H1 (cell line): ENCODE measurements around the gene RAB4B. TPM values are rescaled to one million over a fixed set of nuclear protein-coding genes. Genes with fewer than 3 reads are reported as not detected.

Experiments used
- CTCF ChIA-PET: fragments of 300-600 bp; sonication (Branson Sonifier 250); formaldehyde crosslinking; loops from one replicate; lab custom pipeline; 2021; ENCODE audit not compliant: partially characterized antibody; lab: Charles Lee
- POLR2A ChIA-PET: fragments of 300-600 bp; sonication (Branson Sonifier 250); formaldehyde crosslinking; loops from one replicate; lab custom pipeline; 2021; ENCODE audit warnings: inconsistent platforms; ENCODE audit not compliant: partially characterized antibody; lab: Charles Lee
- DNase-seq, 2 experiments: peaks; one replicate each; pipeline versions ENCODE4 v3.0.0 to v3.0.0-alpha.2; 2010 to 2022; ENCODE audit warnings: low spot score in 2 of 2, low read depth in 1 of 2, mixed read lengths in 1 of 2
- FAIRE-seq: peaks from 2 replicates; lab custom pipeline; 2011; peaks lifted over from hg19 to GRCh38; lab: Jason Lieb, UNC
- H2AFZ ChIP-seq: 2 replicates; pipeline ENCODE4 v1.8.1; 2012; ENCODE audit warnings: low read length, inconsistent platforms
- H2AK5ac ChIP-seq: 2 replicates; pipeline ENCODE4 v1.6.1; 2013; ENCODE audit warnings: low read depth, low read length
- H2BK120ac ChIP-seq: replicated peaks from 2 replicates; pipeline ENCODE3; 2013; ENCODE audit warnings: low read depth, low read length, inconsistent platforms
- H2BK12ac ChIP-seq: 2 replicates; pipeline ENCODE4 v1.6.1; 2013; ENCODE audit warnings: low read depth, low read length
- H2BK15ac ChIP-seq: 2 replicates; pipeline ENCODE4 v1.6.1; 2013; ENCODE audit warnings: low read length
- H2BK20ac ChIP-seq: 2 replicates; pipeline ENCODE4 v1.6.1; 2013; ENCODE audit warnings: low read length
- H2BK5ac ChIP-seq: 2 replicates; pipeline ENCODE4 v1.6.1; 2013; ENCODE audit warnings: low read depth, low read length
- H3K14ac ChIP-seq: 2 replicates; pipeline ENCODE4 v1.6.1; 2013; ENCODE audit warnings: inconsistent platforms; ENCODE audit not compliant: insufficient read length
- H3K18ac ChIP-seq: 2 replicates; pipeline ENCODE4 v1.6.1; 2013; ENCODE audit warnings: low read length; ENCODE audit errors: extremely low read depth
- H3K23ac ChIP-seq: 2 replicates; pipeline ENCODE4 v1.6.1; 2013; ENCODE audit warnings: inconsistent platforms; ENCODE audit not compliant: insufficient read length
- H3K23me2 ChIP-seq: 2 replicates; pipeline ENCODE4 v1.6.1; 2013; ENCODE audit warnings: low read depth, low read length
- H3K27ac ChIP-seq: 2 replicates; pipeline ENCODE4 v1.6.1; 2011; ENCODE audit warnings: low read depth, low read length, inconsistent platforms
- H3K27me3 ChIP-seq, 4 experiments: replicated peaks in 1 of 4; 1 replicate in 1 of 4; 2 replicates in 3 of 4; pipeline versions ENCODE4 v1.6.1 to v1.8.1; 2011 to 2013; ENCODE audit warnings: low read length in 3 of 4, mild to moderate bottlenecking in 3 of 4, inconsistent platforms in 2 of 4, mixed read lengths in 2 of 4, moderate library complexity in 1 of 4; ENCODE audit not compliant: control insufficient read depth in 3 of 4, insufficient read depth in 3 of 4; ENCODE audit errors: extremely low read depth in 1 of 4
- H3K36me3 ChIP-seq, 4 experiments: 2 replicates each; pipeline versions ENCODE4 v1.6.1 to v1.8.1; 2011 to 2013; ENCODE audit warnings: mild to moderate bottlenecking in 4 of 4, low read length in 3 of 4, moderate library complexity in 2 of 4, control low read depth in 1 of 4, inconsistent platforms in 1 of 4; ENCODE audit not compliant: insufficient read depth in 4 of 4, control insufficient read depth in 2 of 4
- H3K4ac ChIP-seq: replicated peaks from 2 replicates; pipeline ENCODE3; 2013; ENCODE audit warnings: low read length, low read depth, mixed read lengths, inconsistent platforms; ENCODE audit not compliant: insufficient read length
- H3K4me1 ChIP-seq, 4 experiments: replicated peaks in 1 of 4; 1 replicate in 1 of 4; 2 replicates in 3 of 4; pipeline versions ENCODE4 v1.6.1 to v1.8.1; 2011 to 2013; ENCODE audit warnings: low read length in 3 of 4, inconsistent platforms in 2 of 4, mixed read lengths in 1 of 4; ENCODE audit not compliant: insufficient read depth in 4 of 4, control insufficient read depth in 3 of 4
- H3K4me2 ChIP-seq, 2 experiments: 2 replicates each; pipeline versions ENCODE4 v1.6.1 to v1.8.1; 2011 to 2013; ENCODE audit warnings: low read depth in 2 of 2, low read length in 2 of 2, control low read depth in 1 of 2, inconsistent platforms in 1 of 2, mild to moderate bottlenecking in 1 of 2; ENCODE audit not compliant: insufficient read depth in 1 of 2
- H3K4me3 ChIP-seq, 4 experiments: fragments of 200-600, 300-600 bp in 1 of 4; sonication (generic), shearing (Covaris generic), sonication (Bioruptor Twin) in 1 of 4; 2 replicates each; pipeline versions ENCODE4 v1.5.1 to v1.8.1; 2011 to 2016; ENCODE audit warnings: low read length in 4 of 4, low read depth in 3 of 4, control low read depth in 2 of 4, inconsistent platforms in 2 of 4, mild to moderate bottlenecking in 2 of 4, mixed read lengths in 1 of 4, moderate library complexity in 1 of 4; ENCODE audit not compliant: insufficient read depth in 2 of 4; ENCODE audit errors: extremely low read depth in 1 of 4
- H3K56ac ChIP-seq: replicated peaks from 2 replicates; pipeline ENCODE3; 2013; ENCODE audit warnings: low read depth, mild to moderate bottlenecking, mixed read lengths, low read length, inconsistent platforms; ENCODE audit not compliant: insufficient read length
- H3K79me1 ChIP-seq: 2 replicates; pipeline ENCODE4 v1.6.1; 2013; ENCODE audit warnings: low read depth, low read length, control low read depth
- H3K79me2 ChIP-seq, 2 experiments: 2 replicates each; pipeline versions ENCODE4 v1.6.1 to v1.8.1; 2012 to 2013; ENCODE audit warnings: low read length in 2 of 2, mild to moderate bottlenecking in 2 of 2, inconsistent platforms in 1 of 2; ENCODE audit not compliant: insufficient read depth in 2 of 2, control insufficient read depth in 1 of 2
- H3K9ac ChIP-seq, 4 experiments: replicated peaks in 1 of 4; 1 replicate in 1 of 4; 2 replicates in 3 of 4; pipeline versions ENCODE4 v1.6.1 to v1.8.1; 2011 to 2013; ENCODE audit warnings: low read depth in 3 of 4, low read length in 3 of 4, control low read depth in 2 of 4, mild to moderate bottlenecking in 2 of 4, moderate library complexity in 2 of 4, inconsistent platforms in 1 of 4; ENCODE audit errors: extremely low read depth in 1 of 4
- H3K9me3 ChIP-seq, 2 experiments: 2 replicates each; pipeline versions ENCODE4 v1.6.1 to v1.8.1; 2012 to 2013; ENCODE audit warnings: mild to moderate bottlenecking in 2 of 2, moderate library complexity in 2 of 2, control low read depth in 1 of 2, inconsistent platforms in 1 of 2, low read depth in 1 of 2, low read length in 1 of 2, mixed read lengths in 1 of 2; ENCODE audit not compliant: insufficient read depth in 2 of 2
- H4K20me1 ChIP-seq, 2 experiments: replicated peaks in 1 of 2; 2 replicates each; pipeline versions ENCODE3 to v1.8.1; 2011 to 2013; ENCODE audit warnings: inconsistent platforms in 2 of 2, low read length in 2 of 2, mild to moderate bottlenecking in 1 of 2; ENCODE audit not compliant: insufficient read depth in 2 of 2, control insufficient read depth in 1 of 2
- H4K5ac ChIP-seq: 2 replicates; pipeline ENCODE4 v1.6.1; 2013; ENCODE audit warnings: low read length, low read depth, mixed read lengths, inconsistent platforms; ENCODE audit not compliant: insufficient read length
- H4K8ac ChIP-seq: 2 replicates; pipeline ENCODE4 v1.8.0; 2013; ENCODE audit warnings: mild to moderate bottlenecking, moderate library complexity, low read length, inconsistent platforms; ENCODE audit not compliant: insufficient read depth; ENCODE audit errors: extremely low read depth
- H4K91ac ChIP-seq: replicated peaks from 2 replicates; pipeline ENCODE3; 2013; ENCODE audit warnings: low read length, mixed read lengths, inconsistent platforms; ENCODE audit not compliant: insufficient read length
- ATF3 ChIP-seq: IDR thresholded peaks from 2 replicates; pipeline ENCODE4 v1.6.1; 2011; ENCODE audit warnings: low read depth, mild to moderate bottlenecking, low read length; ENCODE audit not compliant: insufficient read depth
- CBX8 ChIP-seq: fragments of 300-800, 300-1000 bp; sonication (generic); IDR thresholded peaks from 2 replicates; pipeline ENCODE4 v1.7.1; 2016; ENCODE audit warnings: low read depth, low read length, borderline replicate concordance
- CTCF ChIP-seq, 3 experiments: IDR thresholded peaks; 1 replicate in 2 of 3; 2 replicates in 1 of 3; pipeline versions ENCODE4 v1.5.1 to v1.6.1; 2011; ENCODE audit warnings: low read length in 3 of 3, mild to moderate bottlenecking in 3 of 3, inconsistent platforms in 2 of 3, low read depth in 1 of 3, moderate library complexity in 1 of 3; ENCODE audit not compliant: insufficient read depth in 1 of 3; ENCODE audit errors: control extremely low read depth in 1 of 3
- JUN ChIP-seq: IDR thresholded peaks from 2 replicates; pipeline ENCODE4 v1.6.1; 2011; ENCODE audit warnings: low read depth, mild to moderate bottlenecking, improper control_type of control experiment, low read length
- SAP30 ChIP-seq: fragments of 300-600 bp; sonication (generic); IDR thresholded peaks from 2 replicates; pipeline ENCODE4 v1.7.1; 2012; ENCODE audit warnings: low read length, moderate library complexity, mild to moderate bottlenecking, inconsistent platforms; ENCODE audit not compliant: insufficient read depth, insufficient replicate concordance
- SIX5 ChIP-seq: IDR thresholded peaks from 2 replicates; pipeline ENCODE4 v1.6.1; 2011; ENCODE audit warnings: mild to moderate bottlenecking, low read depth, low read length
- ZNF274 ChIP-seq: IDR thresholded peaks from 2 replicates; pipeline ENCODE4 v1.7.0; 2012; ENCODE audit warnings: low read length, borderline replicate concordance; ENCODE audit errors: extremely low read depth
- WGBS, 2 experiments: shearing (Covaris generic) in 1 of 2; methylation state at CpG; one replicate each; pipeline versions ENCODE4 v1.1.6 to v1.1.7; 2013 to 2015; ENCODE audit warnings: low lambda C conversion rate in 2 of 2, mixed read lengths in 2 of 2, inconsistent platforms in 1 of 2, low coverage in 1 of 2, missing lambda C conversion rate in 1 of 2; ENCODE audit not compliant: insufficient replicate concordance in 2 of 2, insufficient coverage in 1 of 2, insufficient read length in 1 of 2; ENCODE audit errors: extremely low coverage in 1 of 2, missing lambda C conversion rate in 1 of 2; 5-methylcytosine and 5-hydroxymethylcytosine counted together
- polyA plus RNA-seq, 7 experiments: library from polyadenylated mRNA; depleted of rRNA in 3 of 7; stranded (reverse) in 5 of 7; unstranded in 2 of 7; fragments of >200 nt in 5 of 7; fragments of 200-250 nt in 2 of 7; gene quantifications; 1 replicate in 5 of 7; 2 replicates in 1 of 7; 4 replicates in 1 of 7; pipeline versions ENCODE4 v1.2.1 to v1.2.3, GENCODE V29; 2011 to 2013; ENCODE audit warnings: missing spikeins in 2 of 7, mixed read lengths in 2 of 7
- total RNA-seq: library from RNA; stranded (reverse); fragmentation: NEBNext Ultra II Directional; extraction: Animal tissue kit (Norgen Biotek cat#: 25700); gene quantifications from 2 replicates; pipeline ENCODE4 v1.2.1, GENCODE V29; 2021

RAB4B gene
- total and polyA plus RNA-seq, 2 of the 8 experiments (the other 6 are each of a cell fraction or from before 2014, with no cell fraction given), result 15.9 to 28.6 TPM

- Histone ChIP-seq H3K4ac (no peak overlapping the region), H3K23me2 (peaks cover 12% of the 10 kb centered on the region; the same call in 1 of the 2 replicates), H2BK15ac (no peak overlapping the region), H4K5ac (no peak overlapping the region), H4K91ac (no peak overlapping the region), H3K18ac (no peak overlapping the region), H3K36me3 (peaks cover 3 to 21% (median 13%) of the 10 kb centered on the region in 4 experiments; a peak in 6 of 8 replicates), H3K27ac (no peak overlapping the region), H2BK12ac (no peak overlapping the region), H3K4me3 (peak overlapping the region; percentile 34 to 65 (median 46)), H3K56ac (no peak overlapping the region), H2AK5ac (no peak overlapping the region), H3K23ac (no peak overlapping the region), H3K9me3 (no peaks in the 10 kb centered on the region), H2BK5ac (no peak overlapping the region), H3K27me3 (peaks cover 0 to 3% (median 0%) of the 10 kb centered on the region in 4 experiments; a peak in 2 of 7 replicates), H3K9ac (no peak overlapping the region), H3K79me1 (peaks cover 6% of the 10 kb centered on the region; the same call in 1 of the 2 replicates), H4K8ac (no peak overlapping the region), H3K4me1 (peaks cover 6 to 32% (median 15%) of the 10 kb centered on the region in 4 experiments), H2BK20ac (no peak overlapping the region), H4K20me1 (peaks cover 24 to 30% of the 10 kb centered on the region in 2 experiments)
- CTCF ChIA-PET, result interaction anchor here (0.9 to 1.4 kb wide), 2 partner anchors 10 to 147 kb away, joined by 4 read pairs; no protein-coding TSS in a partner anchor
- WGBS, 2 experiments, result 59% methylated on average over 12 of the region's 14 CpGs; no CpG with 5 or more reads in 1 of the 2 experiments
- DNase-seq (no peak), FAIRE-seq (no peak)
- POLR2A ChIA-PET, result interaction anchor here (0.9 to 15.5 kb wide), 4 partner anchors 10 to 66 kb away, joined by 4 to 218 read pairs (median 4); partner anchors contain the start of genes ACTMAP, MIA and RAB4B
- TF ChIP-seq CTCF (IDR thresholded peaks at IDR 0.05; ENCODE audit: control extremely low read depth in 1 of 3, insufficient read depth in 1 of 3, low read depth in 1 of 3, low read length in 3 of 3) (no peak), JUN (no peak), SIX5 (no peak), CBX8 (no peak), SAP30 (no peak), ATF3 (no peak), ZNF274 (no peak)
- TF ChIP-seq, all 59 proteins: peak for 0
- Histone ChIP-seq H2BK120ac (no peak overlapping the region), H3K4me2 (peak overlapping the region; percentile 71 to 94), H3K79me2 (peaks cover 0 to 22% of the 10 kb centered on the region in 2 experiments; a peak in 2 of 4 replicates), H2AFZ (no peak overlapping the region), H3K14ac (no peak overlapping the region)
These were observed 32.1 kb downstream of the RAB4B start for GRCh38 chr19:40810160-40810559.
